ENCODE measurements around the gene KIAA1671.

Gene KIAA1671

DNA sequence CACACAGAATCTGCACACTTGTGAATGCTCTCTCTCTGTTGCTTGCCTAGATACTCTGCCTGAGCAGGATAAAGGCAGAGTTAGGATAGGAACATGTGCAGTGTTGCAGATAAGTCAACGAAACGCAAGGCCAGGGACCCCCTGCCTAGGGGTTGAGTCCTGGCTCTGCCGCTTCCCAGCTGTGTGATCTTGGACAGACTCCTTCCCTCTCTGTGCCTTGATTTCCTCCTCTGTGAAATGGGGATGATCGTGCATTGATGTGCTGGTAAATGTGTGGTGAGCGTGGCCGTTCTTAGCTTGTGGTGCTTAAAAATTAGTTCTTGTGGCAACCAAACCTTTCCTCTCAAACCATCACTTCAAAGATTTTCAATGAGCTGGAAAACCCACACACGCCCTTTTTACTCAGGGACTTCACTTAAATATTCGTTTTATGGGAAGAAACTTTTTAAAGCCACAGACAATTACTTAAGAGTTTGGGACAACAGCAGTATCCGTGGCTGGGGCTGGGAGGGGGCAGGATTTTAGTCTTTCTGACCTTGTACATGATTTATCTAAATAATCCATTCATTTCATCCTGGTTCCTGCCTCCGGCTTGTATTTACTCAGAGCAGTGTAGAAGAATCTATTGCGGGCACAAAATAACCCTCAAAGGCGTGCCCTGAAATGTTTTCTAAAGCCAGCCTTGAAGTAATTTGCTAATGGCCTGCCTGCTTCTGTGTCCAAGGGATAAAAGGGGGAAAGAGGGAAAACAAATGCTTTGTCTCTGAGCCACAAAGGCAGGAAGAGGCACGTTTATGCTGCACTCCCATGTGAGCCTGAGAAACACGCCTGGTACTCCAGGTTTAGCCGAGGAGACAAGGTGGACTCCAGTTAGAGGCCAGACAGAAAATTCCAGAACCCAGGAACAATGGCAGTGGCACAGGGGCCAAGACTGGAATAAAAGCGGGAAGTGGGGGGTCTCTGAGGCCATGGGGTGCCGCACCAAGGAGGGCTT lies 162.2 kb downstream of the KIAA1671 start:
- TF ChIP-seq, protein P1, sequence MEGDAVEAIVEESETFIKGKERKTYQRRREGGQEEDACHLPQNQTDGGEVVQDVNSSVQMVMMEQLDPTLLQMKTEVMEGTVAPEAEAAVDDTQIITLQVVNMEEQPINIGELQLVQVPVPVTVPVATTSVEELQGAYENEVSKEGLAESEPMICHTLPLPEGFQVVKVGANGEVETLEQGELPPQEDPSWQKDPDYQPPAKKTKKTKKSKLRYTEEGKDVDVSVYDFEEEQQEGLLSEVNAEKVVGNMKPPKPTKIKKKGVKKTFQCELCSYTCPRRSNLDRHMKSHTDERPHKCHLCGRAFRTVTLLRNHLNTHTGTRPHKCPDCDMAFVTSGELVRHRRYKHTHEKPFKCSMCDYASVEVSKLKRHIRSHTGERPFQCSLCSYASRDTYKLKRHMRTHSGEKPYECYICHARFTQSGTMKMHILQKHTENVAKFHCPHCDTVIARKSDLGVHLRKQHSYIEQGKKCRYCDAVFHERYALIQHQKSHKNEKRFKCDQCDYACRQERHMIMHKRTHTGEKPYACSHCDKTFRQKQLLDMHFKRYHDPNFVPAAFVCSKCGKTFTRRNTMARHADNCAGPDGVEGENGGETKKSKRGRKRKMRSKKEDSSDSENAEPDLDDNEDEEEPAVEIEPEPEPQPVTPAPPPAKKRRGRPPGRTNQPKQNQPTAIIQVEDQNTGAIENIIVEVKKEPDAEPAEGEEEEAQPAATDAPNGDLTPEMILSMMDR (IDR thresholded peaks at IDR 0.05; ENCODE audit: insufficient read depth, low read depth, low read length, missing control alignments): no peak
- peak overlapping the region; percentile 1 for H3K4me3 ChIP-seq (ENCODE audit: low read length)
- peak; percentile 86 for DNase-seq (ENCODE audit: low read depth)

DNA sequence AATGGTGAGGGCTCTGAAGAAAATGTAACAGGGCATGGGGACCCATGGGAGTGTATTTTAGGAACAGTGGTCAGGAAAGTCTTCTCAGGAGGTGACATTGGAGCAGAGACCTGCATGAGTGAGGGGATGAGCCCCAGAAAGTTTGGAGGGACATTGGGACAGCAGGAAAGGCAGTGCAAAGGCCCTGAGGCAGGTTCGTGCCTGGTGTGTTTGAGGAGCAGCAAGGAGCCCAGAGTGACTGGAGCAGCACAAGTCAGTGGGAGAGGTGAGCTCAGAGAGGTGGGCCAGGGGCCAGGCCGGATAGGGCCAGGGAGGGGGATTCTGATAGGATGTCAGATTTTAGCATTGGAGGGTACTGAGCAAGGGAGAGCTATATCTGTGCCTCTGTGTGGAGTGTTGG lies 167.1 kb downstream of the KIAA1671 start:
- TF ChIP-seq, protein P1 (IDR thresholded peaks at IDR 0.05; ENCODE audit: insufficient read depth, low read depth, low read length, missing control alignments): no peak
- no peak for DNase-seq (ENCODE audit: low read depth)
- no peak overlapping the region for H3K4me3 ChIP-seq (ENCODE audit: low read length)

DNA sequence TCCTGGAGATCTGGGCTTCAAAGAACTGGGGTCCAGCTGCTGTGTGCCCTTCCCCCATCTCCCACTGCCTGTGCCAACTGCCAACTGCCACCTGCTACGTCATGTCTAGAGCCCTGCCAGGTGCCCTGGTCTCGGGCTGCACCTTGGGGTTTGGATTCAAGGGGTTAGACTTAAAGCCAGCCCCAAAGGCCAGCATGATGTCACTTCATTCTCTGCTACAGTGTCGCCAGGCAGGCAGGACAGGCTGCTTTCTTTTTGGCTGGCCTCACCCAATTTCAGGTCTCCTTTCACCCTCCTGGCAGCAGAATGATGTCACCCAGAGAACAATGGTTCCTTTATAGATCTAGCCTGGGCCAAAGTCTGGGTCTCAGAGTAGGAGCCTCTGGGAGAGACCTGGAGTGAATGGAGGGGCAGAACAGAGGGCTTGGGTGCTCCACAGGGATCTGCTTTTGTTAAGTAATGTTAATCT lies 167.6 kb downstream of the KIAA1671 start:
- H3K4me3 ChIP-seq (ENCODE audit: low read length): no peak overlapping the region
- no peak for DNase-seq (ENCODE audit: low read depth)
- TF ChIP-seq, protein P1 (IDR thresholded peaks at IDR 0.05; ENCODE audit: insufficient read depth, low read depth, low read length, missing control alignments): no peak

DNA sequence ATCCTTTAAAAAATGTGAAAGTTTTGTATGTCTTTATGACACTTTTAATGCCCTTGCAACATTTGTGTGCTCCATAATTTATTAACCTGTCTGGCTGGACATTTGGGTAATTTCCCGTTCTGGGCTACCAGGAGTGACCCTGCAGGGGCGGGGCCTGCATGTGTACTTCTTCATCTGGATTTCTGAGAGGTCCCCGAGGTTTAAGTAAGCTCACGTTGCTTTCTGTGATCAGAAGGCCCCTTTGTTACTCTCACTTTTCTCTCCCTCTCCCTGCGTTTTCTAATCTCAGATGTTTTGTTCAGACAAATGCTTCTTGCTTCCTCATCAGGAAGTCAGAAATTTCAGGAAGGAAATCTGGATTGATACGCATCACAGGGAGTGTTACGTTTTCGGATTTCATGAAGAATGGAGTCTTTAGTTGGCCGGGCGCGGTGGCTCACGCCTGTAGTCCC lies 168.3 kb downstream of the KIAA1671 start:
- DNase-seq (ENCODE audit: low read depth): no peak
- TF ChIP-seq, protein P1 (IDR thresholded peaks at IDR 0.05; ENCODE audit: insufficient read depth, low read depth, low read length, missing control alignments): no peak
- no peak overlapping the region for H3K4me3 ChIP-seq (ENCODE audit: low read length)

DNA sequence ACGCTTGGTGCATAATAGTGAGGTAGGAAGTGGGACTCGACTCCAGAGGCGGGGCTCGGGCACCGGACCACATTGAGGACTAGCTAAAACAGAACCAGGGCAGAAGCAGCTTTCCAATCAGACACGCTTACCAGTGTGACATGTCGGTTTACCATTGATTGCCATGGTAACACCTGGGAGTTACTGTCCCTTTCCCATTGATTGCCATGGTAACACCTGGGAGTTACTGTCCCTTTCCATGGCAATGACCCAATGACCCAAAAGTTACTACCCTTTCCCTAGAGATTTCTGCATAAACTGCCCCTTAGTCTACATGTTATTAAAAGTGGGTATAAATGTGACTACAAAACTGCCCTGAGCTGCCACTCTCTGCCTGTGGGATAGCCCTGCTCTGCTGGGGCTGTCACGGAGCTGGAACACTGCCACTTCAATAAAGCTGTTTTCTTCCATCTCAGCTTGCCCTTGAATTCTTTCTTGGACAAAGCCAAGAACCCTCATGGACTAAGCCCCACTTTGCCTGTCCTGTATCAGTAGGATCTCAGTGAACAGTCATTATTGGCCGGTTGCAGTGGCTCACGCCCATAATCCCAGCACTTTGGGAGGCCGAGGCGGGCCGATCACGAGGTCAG lies 169.7 kb downstream of the KIAA1671 start:
- no peak overlapping the region for H3K4me3 ChIP-seq (ENCODE audit: low read length)
- TF ChIP-seq, protein P1 (IDR thresholded peaks at IDR 0.05; ENCODE audit: insufficient read depth, low read depth, low read length, missing control alignments): no peak
- DNase-seq (ENCODE audit: low read depth): no peak

DNA sequence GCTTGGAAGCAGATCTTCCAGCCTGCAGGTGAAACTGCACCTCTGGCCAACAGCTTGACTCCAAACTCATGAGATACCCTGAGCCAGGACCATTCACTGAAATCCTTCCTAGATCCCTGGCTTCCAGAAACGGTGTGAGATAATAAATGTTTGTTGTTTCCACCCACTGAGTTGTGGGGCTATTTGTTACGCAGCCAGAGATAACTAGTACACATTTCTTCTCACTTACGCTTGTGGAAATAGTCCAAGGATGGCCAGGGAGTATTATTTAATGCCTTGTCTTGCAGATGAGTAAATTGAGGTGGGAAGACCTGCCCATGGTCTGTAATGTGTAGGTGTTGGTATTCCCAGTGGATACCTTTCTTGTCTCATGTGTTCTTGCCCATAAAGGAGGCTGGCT lies 171.2 kb downstream of the KIAA1671 start:
- TF ChIP-seq, protein P1 (IDR thresholded peaks at IDR 0.05; ENCODE audit: insufficient read depth, low read depth, low read length, missing control alignments): no peak
- DNase-seq (ENCODE audit: low read depth): no peak
- H3K4me3 ChIP-seq (ENCODE audit: low read length): no peak overlapping the region

Data from epithelial cell of esophagus (primary cell).